Activated T-cell treated with anti-CD3 and anti-CD28 coated beads for 4 hours (primary cell): Measurements from ENCODE around the gene C1QA.

Experiments used
- DNase-seq: peaks from one replicate; pipeline ENCODE4 v3.0.0-alpha.2; 2020

The C1QA gene, protein sequence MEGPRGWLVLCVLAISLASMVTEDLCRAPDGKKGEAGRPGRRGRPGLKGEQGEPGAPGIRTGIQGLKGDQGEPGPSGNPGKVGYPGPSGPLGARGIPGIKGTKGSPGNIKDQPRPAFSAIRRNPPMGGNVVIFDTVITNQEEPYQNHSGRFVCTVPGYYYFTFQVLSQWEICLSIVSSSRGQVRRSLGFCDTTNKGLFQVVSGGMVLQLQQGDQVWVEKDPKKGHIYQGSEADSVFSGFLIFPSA

DNA sequence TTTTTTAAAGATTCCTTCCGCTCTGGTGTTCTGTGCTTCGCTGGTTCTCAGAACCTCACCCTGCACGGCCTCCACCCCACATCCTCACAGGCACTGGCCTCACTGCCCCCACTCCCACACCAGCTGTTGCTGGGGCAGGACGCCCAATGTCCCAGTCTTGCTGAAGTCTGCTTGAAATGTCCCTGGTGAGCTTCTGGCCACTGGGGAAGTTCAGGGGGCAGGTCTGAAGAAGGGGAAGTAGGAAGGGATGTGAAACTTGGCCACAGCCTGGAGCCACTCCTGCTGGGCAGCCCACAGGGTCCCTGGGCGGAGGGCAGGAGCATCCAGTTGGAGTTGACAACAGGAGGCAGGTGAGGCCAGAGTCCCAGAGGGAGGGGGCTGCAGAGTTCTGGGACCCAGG lies at the start of gene C1QA:
TSS of gene C1QA (plus strand) at position 276 of the 400 bp plus-strand sequence. CDS start 989 bp downstream, outside the sequence.
- DNase-seq = no peak

DNA sequence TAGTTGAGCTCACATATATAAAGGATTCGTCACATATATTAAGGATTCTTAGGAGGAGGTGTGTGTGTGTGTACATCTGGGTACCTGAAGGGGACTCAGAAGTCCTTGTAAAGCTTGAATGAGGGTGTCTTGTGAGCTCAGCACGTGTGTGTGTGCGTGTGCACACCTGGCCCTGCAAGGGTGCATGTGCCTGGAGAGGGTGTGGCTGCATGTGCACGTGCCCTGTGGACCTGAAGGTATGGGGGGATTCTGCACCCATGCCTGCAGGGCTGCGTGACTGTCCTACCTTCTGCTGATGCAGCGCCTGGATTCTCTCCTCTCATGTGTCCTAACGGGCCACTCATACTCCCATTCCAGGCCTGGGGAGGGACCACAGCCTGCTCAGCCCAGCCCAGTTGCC lies 49.2 kb upstream of the C1QA start:
- no peak for DNase-seq

DNA sequence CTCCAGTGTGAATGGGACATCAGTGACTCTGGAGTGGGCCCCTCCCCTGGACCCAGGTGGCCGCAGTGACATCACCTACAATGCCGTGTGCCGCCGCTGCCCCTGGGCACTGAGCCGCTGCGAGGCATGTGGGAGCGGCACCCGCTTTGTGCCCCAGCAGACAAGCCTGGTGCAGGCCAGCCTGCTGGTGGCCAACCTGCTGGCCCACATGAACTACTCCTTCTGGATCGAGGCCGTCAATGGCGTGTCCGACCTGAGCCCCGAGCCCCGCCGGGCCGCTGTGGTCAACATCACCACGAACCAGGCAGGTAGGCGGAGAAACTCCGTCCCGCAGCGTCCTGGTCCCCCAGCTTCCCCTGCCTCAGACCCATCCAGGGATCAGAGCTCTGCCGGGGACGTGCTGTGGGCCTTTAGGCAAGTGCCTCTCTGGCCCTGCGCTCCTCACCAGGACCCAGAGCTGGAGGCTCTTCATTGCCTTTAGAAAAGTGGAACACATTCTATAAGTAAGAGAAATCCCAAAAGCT lies 47.5 kb upstream of the C1QA start:
- DNase-seq = no peak

DNA sequence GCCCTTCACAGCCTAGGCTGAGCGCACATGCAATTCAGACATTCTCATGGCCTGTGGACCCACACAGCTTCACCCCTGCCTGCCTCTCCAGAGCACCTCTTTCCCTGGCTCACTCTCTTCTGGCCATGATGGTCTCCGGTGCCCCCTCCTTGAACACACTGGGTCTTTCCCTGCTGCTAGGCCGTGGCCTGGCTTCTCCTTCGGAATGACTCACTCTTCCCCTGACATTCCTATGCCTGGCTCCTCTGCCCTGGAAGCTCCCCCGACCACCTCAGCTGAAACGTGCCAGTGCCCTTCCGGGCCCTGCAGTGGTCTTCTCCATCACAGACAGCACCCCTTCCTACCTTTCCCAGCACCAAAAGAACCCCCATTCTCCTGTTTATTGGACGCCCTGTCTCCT lies 44.9 kb upstream of the C1QA start:
- DNase-seq = no peak

DNA sequence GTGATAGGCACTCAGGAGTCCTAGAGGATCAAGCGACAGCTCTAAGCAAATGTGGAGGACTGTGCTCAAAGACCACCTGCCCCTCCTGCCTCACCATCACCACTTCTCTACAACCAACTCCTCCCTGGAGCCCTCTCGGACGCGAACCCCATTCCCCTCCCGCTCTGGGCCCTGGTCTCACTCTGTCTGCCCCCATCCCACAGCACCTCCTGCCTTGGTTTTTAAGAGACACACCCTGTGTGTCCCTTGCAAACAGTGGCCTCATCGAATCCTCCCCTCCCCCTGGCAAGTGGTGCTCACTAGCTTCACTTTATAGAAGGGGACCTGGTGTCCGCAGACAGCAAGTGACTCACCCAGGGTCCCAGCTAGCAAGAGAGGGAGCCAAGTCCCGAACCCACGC lies 44.4 kb upstream of the C1QA start:
- no peak for DNase-seq

DNA sequence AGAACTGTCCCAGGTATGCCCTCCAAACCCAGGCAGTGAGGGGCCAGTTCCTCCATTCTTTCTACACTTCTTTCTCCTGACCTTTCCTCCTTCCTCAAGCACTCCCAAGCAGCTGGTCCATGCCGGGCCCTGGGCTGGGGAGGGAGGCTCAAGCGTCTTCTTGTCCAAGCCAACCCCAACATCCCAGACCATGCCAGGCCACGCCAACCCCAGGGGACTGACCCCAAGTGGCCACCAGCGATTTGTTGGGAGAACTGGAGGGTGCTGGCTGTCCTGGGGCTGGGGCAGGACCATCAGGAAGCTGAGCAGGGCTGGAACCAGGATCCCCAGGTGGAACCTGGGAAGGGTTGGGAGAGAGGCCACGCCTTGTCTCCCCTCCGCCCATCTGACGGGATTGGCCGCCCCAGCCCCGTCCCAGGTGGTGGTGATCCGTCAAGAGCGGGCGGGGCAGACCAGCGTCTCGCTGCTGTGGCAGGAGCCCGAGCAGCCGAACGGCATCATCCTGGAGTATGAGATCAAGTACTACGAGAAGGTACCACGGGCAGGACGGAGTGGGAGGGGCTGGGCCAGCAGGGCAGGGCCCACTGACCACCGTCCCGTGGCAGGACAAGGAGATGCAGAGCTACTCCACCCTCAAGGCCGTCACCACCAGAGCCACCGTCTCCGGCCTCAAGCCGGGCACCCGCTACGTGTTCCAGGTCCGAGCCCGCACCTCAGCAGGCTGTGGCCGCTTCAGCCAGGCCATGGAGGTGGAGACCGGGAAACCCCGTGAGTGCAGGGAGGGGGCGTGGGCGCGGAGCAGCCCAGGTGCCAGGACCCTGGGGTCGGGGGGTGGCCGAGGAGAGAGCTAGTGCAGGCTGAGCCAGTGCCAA lies 43.3 kb upstream of the C1QA start:
- DNase-seq = no peak

DNA sequence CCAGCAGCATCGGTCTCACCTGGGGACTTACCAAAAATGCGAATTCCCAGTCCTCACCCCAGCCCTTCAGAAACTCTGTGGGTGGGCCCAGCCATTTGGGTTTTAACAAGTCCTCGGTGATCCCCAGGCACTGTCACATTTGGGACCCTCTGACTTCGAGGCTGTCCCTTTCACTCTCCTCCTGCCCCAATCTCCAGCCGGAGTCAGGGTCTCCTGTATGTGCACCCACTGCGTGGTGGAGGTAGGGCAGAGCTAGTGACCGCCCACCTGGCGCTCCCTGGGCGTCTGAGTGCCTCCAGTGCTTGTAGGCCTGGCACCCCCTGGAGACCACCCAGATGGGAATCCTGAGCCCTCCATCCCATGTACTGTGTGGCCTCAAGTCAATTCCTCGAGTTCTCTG lies 42.0 kb upstream of the C1QA start:
- no peak for DNase-seq

DNA sequence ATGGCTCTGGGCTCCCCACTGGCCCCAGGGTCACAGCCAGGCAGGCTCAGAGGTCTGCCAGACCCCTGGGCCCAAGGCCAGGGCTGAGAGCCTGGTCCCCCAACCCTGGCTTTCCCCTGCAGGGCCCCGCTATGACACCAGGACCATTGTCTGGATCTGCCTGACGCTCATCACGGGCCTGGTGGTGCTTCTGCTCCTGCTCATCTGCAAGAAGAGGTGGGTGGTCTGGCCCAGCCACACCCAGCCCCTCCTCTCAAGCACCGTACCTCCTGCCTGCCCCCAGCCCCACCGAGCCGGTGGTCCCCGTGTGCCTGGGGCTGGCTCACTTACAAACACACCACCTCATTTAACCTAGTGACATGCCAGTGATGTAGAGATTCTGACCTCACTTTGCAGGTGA lies 41.3 kb upstream of the C1QA start:
- DNase-seq = no peak

DNA sequence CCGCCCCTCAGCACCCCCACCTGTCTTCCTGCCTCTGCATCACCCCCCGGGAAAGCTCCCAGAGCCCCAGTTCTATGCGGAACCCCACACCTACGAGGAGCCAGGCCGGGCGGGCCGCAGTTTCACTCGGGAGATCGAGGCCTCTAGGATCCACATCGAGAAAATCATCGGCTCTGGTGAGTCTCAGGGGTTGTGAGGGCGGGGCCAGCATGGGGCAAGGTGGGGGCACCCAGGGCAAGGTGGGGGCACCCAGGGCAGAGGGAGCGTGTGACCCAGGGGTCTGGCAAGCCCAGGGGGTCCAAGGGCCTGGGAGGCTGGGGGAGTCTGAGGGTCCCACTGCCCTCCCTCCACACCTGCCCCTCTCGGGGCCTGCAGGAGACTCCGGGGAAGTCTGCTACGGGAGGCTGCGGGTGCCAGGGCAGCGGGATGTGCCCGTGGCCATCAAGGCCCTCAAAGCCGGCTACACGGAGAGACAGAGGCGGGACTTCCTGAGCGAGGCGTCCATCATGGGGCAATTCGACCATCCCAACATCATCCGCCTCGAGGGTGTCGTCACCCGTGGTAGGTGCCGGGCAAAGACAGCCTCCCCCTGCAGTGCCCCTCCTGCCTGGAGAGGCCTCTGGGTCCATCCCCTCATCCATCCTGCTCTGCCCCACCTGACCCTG lies 39.0 kb upstream of the C1QA start:
- no peak for DNase-seq

DNA sequence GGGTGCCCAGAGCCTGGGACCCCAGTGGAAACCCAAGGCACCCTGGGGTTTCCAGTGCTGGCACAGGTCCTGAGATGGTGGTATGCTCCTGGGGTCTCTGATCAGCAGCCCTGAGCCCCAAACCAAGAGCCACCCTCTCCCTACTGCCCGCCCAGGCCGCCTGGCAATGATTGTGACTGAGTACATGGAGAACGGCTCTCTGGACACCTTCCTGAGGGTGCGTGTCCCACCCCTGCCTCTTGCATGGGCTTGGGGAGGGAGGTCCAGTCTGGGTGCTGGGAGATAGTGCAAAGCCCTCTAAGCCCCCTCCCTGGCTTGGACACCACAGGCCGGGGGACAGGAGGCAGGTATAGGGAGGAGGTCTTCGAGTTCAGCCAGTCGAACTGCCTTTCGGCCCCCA lies 38.4 kb upstream of the C1QA start:
- DNase-seq = no peak

DNA sequence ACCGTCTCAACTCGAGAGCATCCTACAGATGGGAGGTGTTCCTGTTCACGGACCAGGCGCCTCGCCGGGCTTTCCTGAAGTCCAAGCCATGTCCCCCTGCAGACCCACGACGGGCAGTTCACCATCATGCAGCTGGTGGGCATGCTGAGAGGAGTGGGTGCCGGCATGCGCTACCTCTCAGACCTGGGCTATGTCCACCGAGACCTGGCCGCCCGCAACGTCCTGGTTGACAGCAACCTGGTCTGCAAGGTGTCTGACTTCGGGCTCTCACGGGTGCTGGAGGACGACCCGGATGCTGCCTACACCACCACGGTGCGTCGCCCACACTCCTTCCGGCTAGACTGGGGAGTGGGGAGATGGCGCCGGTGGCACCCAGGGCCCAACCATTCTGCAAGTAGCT lies 37.7 kb upstream of the C1QA start:
- no peak for DNase-seq

DNA sequence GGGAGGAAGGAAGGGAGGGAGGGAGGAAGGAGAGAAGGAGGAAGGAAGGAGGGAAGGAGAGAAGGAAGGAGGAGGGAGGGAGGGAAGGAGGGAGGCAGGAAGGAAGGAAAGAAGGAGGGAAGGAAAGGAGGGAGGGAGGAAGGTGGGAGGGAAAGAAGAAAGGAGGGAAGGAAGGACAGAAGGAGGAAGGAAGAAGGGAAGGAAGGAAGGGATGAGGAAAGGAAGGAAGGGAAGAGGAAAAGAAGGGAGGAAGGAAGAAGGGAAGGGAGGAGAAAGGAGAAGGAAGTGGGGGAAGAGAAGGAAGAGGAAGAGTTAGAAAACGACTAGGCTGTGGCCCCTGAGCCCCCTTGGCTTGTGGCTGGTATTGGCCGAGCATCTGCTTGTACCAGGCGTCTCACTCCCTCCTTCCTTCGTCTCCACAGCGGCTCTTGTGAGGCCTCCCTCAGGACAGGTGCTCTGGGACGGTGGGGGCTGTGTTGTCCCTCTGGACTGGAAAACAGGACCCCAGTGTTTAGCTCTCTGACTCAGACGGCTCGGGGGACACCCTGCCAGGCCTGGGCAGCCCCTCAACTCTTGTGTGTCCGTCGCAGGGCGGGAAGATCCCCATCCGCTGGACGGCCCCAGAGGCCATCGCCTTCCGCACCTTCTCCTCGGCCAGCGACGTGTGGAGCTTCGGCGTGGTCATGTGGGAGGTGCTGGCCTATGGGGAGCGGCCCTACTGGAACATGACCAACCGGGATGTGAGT lies 36.2 kb upstream of the C1QA start:
- no peak for DNase-seq

DNA sequence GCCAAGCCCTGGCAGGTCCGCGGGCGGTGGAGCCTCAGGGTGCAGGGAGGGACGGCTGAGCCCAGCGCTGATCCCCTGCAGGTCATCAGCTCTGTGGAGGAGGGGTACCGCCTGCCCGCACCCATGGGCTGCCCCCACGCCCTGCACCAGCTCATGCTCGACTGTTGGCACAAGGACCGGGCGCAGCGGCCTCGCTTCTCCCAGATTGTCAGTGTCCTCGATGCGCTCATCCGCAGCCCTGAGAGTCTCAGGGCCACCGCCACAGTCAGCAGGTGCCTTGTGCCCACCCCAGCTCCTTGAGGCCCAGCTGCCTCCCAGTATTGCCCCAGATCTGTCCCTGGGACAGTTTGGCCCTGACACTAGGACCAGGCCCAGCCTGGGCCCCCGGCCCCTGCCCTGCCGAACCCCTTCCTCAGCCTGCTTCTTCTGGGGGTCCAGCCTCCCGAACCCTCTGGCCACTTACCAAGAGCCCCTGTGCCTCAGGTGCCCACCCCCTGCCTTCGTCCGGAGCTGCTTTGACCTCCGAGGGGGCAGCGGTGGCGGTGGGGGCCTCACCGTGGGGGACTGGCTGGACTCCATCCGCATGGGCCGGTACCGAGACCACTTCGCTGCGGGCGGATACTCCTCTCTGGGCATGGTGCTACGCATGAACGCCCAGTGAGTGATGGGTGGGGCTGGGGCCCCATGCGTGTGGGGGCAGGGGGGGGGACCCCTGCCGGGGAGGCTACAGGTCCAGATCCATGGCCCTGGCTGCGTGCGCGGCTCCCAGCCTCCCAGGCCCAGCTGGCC lies 35.4 kb upstream of the C1QA start:
- DNase-seq = no peak

DNA sequence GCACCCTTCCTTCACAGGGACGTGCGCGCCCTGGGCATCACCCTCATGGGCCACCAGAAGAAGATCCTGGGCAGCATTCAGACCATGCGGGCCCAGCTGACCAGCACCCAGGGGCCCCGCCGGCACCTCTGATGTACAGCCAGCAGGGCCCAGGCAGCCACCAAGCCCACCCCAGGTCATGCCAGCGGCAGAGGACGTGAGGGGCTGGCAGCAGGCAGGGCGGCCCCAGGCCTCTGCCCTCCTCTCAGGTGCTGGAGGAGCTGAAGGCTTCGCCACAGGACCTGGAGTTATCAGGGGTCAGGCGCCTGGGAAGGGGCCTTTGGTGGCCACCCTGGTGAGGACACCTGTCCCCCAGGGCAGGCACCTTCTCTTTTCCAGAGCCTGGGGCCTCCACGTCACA lies 34.8 kb upstream of the C1QA start:
- DNase-seq = no peak

DNA sequence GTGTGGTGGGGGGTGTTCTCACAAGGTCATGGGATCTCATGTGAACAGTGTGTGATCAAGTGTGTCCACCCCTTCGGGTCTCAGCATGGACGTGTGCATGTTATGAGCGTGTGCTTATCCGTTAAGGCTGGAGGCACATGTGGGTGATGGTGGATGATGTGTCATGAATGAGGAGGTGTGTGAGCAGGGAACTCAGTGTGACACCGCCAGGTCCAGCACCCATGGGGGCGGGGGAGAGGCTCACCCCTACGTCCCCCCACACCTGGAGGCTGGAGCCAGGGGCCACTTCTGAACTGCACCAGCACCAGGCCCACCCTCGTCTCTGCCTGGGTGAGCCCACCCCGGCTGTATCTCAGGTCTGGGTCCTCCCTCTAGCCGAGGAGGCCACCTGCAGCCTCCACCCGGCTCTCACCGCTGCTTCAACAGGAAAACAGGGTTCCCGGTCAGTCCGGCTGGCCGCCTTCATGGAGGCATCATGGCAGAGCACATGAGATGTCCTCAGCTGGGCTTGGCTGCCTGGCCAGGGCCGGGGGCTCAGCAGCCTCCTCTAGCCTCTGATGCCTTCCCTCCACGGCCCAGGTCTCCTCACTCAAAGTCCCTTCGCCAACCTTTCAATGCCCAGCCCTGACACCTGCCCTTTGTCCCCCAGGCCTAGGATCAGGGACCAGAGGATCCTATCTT lies 34.2 kb upstream of the C1QA start:
- no peak for DNase-seq

DNA sequence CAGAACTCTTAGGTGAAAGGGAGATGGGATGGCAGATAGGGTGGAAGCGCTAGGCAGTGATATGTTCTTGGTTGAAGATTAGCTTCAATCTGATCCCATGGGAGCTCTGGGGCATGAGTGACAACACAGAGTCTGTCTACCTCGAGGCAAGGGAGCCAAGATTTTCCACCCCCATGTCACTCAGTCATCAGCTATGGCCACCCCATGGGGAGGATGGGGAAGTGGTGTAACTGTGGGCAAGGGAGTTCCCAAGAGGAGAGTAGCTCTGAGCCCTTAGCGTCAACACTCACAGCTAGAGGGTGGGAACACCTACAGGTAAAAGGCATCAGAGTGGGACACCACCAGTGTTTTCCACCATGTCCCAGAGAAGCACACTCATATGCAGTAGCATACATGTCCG lies 30.3 kb upstream of the C1QA start:
- DNase-seq = no peak

DNA sequence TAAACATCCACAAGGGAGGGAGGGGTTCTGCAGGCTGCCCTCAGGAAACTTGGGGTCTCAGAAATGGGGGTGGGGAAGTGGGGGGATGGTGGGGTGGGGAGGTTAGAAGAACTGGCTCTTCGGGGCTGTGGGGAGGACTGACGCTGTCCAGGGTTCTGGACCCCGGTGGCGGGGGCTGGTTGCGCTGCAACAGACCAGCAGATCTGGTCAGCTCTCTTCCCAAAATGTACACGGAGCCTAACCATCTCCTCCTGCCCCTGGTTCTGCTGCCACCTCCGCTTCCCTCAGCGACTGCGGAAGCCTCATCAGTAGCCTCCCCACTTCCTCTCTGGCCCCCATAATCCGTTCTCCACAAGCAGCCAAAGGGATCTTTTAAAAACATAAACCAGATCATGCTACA lies 29.3 kb upstream of the C1QA start:
- no peak for DNase-seq

DNA sequence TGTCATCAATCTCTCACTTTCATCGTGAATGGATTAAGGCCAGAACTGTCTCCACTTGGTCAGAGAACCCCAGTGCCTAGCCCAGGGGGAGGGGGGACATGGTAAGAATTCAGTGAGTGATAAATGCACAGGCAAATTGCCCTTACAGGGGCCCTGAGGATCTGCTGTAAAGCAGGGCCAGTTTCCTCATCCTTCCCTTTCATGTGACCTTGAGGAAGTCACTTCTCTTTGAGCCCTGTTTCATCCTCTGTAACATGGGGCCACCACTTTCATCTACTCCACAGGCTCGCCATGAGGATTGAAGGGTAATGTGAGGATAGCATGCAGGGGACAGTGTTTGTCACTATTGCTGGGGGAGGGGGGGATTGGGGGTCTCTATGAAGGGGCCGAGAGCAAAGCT lies 28.1 kb upstream of the C1QA start:
- DNase-seq = no peak

DNA sequence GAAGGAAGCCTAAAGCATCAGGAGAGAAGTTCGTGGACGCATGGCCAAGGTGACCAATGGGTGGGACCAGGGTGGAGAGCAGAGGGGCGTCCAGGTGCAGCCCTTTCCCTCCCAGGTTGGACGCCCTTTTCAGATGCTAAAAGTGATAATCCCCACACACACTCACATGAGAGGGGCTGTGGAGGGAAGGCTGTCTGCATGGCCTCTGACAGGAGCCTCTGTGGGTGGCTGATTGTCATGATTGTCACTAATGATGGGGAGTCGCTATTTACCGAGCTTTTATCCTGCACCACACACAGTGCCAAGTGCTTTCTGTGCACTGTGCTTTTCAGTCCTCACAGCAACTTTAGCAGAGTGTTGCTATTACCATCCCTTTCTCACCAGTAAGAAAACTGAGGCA lies 27.1 kb upstream of the C1QA start:
- no peak for DNase-seq

DNA sequence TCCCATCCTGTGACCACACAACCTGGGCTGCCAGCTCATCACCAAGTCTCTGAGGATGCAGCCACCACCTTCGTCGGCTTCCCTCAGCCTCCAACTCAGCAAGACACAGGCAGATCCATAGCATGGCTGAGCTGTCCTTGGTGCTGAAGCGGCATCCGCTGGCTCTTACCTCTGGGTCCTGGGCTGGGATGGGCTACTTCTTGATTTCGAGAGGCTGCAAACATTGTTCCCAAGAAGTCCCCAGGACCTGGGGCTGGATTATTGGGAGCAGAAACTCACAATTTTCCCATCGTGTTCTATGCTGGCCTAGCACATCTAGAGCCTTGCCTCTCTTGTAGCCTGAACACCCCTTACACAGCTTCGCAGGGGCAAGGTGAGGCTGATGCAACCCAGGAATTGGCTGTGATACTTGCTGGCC lies 24.9 kb upstream of the C1QA start:
- DNase-seq = no peak
